GM21576 (cell line): ENCODE data around the gene TDP1.
"Not testable (repeated sequence)": the region's sequence is repeated elsewhere in the genome, so short reads cannot be mapped to it uniquely, and the experiment has no call there.

Source experiments
- ATAC-seq: cut with Tn5 transposase; IDR thresholded peaks from one replicate; pipeline ENCODE4 v1.9.1; 2021; ENCODE audit warnings: mild to moderate bottlenecking, moderate library complexity; ENCODE audit not compliant: unreplicated experiment

TDP1 gene

DNA sequence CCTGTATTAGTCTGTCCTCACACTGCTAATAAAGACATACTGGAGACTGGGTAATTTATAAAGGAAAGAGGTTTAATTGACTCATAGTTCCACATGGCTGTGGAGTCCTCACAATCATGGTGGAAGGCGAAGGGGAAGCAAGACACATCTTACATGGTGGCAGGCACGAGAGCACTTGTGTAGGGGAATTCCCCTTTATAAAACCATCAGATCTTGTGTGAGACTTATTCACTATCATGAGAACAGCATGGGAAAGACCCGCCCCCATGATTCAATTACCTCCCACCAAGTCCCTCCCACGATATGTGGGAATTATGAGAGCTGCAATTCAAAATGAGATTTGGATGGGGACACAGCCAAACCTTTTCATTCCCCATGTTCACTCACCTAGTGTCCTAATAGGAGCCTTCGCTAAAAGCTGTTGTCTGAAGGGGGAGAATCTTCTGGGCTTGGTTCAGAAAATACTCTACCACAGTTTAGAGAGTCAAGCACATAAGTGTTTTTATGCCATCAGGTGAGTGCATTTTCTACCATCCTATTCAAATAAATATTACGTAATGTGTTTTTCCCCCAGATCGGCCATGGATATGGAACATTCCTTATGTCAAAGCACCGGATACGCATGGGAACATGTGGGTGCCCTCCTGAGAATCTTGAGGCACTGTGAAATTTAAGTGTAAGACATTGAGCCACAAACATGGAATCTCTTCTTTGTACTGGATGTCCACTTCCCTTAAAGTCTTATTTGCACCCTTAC is 86.9 kb downstream of the TDP1 start:
- ATAC-seq, result no peak

- no peak for ATAC-seq
Observed at GRCh38 chr14:90045616-90046015, 89.9 kb downstream of the TDP1 start.

- no peak for ATAC-seq
Observed at GRCh38 chr14:90049390-90049789, 93.7 kb downstream of the TDP1 start.

DNA sequence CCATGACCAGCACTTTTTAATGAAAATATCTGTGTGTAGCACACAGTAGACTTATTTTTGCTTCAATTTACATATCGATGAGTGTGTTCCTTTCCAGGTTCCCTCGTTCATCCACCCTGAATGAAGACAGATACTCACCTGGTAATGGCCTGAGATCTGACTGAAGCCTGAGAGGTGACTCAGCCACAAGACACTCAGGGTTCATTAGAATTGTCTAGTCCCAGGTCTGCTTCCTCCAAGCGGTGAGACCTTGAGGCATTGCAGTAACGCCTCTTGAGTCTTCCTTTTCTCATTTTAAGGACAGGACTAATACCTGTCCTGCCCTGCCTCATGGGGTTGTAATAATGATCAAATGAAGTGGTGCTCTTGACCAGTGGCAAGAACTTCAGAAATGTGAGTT is 94.5 kb downstream of the TDP1 start:
- ATAC-seq, result no peak

GRCh38 chr14:90053044-90053443 is 97.3 kb downstream of the TDP1 start:
- no peak for ATAC-seq

- no peak for ATAC-seq
Observed at GRCh38 chr14:90054803-90055202, 99.1 kb downstream of the TDP1 start.

- ATAC-seq, result no peak
Observed at GRCh38 chr14:90056826-90057225, 101.1 kb downstream of the TDP1 start.

DNA sequence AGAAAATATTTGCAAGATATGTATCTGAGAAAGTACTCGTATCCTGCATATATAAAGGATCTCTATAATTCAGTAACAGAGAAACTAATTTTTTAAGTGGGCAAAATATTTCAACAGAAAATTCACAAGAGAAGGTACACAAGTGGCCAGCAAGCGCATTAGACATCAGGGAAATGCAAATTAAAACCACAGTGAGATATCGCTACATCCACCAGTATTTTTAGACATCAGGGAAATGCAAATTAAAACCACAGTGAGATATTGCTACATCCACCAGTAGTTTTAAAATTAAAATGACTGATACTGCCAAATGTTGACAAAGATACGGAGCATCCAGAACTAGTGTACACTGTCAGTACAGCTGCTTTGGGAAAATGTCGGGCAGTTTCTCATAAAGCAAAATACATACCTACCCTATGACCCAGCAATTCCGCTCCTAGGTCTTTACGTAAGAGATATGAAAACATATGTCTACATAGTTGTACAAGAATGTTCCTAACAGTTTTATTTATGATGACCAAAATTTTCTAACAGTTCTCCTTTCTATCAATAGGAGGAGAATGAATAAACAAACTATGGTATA is 103.2 kb downstream of the TDP1 start:
- no peak for ATAC-seq

DNA sequence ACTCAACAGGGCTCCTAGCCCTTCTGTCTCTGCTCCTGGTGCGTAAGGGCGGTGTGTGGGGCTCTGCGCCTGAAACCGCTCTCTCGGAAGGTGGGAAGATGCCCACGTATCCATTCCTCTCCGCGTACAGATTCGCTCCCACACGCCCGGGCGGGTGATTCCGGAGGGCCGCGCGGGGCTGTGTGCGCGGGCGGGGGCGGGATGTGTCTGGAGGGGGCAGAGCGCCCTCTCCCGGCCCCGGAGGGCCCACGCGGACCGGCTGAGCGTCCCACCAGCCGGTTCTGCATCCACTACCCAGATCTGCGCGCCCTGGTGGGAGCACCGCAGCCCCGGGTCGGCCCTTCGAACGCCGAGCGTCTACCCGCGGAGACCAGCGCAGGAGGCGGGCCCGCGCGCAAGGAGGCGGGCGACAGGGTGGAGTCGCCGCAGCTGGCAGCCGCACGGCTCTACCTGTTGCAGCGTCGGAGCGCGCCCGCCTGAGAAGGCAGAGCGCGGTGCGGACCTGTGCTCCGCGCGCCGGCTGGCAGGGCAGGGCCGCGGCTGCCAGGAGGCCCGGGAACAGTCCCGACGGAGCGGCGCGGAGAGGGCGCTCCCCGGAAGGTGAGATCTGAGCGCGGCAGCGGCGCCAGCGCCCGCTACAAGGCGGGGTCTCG is 104.7 kb downstream of the TDP1 start:
- ATAC-seq, result peak; percentile 61

DNA sequence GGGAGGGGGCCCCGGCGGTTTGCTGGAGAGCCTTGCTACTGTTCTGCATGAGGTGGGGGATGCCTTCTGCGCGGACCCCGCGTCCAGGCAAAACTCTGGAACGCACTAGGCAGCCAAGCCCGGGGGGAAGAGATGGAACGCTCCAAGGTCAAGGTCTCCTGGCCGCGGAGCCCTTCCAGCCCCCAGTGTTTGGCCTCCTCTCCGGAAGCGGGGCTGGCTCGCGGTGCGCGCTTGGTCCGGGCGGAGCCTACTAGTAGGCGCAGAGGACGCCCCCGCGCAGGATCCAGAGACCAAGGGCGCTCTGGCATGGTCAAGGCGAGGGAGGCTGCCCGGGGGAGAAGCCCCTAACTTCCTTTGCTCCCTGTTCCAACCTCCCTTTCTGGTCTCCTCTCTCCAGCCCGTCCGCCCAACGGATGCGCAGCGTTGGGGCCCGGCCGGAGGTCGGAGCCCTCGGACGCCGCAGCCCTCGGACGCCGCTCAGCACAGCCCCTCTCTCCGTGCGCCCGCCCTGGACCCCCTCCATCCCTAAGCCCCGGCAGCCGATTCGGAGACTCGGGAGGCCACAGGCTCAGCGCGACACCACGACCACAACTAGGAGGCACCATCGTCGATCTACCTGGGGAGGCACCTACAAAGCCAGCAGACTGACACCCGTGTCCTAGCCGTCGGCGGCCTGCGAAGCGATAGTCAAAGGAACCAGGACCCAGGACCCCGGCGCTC is 105.4 kb downstream of the TDP1 start:
- no peak for ATAC-seq

DNA sequence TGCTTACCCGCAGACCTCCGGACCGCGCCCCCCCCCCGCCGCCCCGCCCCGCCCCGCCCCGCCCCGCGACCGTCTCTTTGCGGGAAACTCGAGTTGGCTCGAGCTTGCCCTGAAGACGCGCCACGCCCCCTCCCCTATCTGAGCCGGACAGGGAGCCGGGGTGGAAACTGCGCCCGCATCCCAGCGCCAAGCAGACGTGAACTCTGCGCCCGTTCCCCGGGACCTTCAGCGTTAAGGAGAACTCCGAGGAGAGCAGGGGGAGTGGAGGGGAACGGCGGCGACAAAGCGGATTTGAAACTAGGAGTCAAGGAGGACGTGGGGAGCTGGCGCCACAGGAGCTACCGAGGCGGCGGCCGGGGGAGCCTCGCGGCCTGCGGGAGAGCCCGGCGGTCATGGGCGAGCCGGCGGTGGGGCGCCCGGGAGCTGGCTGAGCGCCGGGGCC is 106.0 kb downstream of the TDP1 start, which contains the start of gene KCNK13:
Gene KCNK13, plus strand, starts transcription at position 310 of the 442 bp plus-strand sequence. CDS start 212 bp downstream, outside the sequence.
- ATAC-seq, result no peak

GRCh38 chr14:90062127-90062794 is 106.5 kb downstream of the TDP1 start:
- ATAC-seq, result no peak

DNA sequence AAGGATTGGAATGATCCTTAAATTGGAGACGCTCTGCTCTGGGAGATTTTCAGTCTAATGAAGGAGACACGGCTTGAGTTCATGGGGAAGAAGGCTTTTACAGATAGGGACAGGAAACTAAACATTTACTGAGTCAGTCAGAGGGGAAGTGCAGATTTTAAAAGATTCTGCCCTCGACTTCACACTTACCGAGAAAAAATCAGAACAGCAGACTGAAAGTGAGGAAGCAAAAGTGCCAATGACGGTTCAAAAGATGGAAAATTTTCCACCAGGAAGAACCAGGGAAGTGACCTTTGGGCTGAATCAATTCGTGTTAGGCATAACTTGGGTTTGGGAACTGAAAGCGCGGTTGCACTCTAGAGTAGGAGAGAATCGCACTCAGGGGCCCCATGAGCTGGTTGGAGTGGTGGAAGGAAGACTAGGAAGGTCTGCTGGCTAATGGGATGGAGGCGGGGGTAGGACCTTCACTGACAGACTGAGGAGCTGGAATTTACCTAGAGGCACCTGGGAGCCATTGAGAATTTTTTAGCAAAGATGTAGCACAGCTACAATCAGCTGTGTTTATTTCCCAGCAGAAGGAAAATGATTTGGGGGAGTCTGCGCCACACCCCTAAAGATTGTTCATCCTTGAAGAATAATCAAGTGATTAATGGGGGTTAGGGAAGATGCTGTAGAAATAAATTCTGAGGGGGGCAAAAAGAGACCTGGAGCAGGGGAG is 107.3 kb downstream of the TDP1 start:
- no peak for ATAC-seq

DNA sequence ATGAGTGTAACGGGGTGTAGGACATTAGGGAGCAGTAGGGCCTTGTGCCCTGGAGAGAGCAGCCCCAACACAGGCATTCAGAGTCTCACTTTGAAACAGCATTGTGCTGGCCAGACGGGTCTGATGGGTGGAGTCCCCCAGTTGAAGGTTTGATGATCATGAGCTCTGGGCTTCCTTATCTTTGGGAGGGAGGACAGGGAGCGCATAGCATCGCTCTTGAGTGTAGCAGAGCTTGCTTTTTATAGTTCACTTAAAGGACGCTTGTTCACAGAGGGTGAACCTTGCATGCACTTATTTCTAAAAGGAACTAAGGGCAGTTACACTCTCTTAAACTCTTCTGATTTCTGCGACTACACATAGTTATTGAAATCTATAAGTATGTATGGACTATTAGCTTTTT is 116.6 kb downstream of the TDP1 start:
- no peak for ATAC-seq

- ATAC-seq, result no peak
Observed at GRCh38 chr14:90079576-90079975, 123.8 kb downstream of the TDP1 start.

- peak; percentile 59 for ATAC-seq
Observed at GRCh38 chr14:90087433-90087832, 131.7 kb downstream of the TDP1 start.

GRCh38 chr14:90088176-90088575 is 132.4 kb downstream of the TDP1 start:
- ATAC-seq, result no peak

DNA sequence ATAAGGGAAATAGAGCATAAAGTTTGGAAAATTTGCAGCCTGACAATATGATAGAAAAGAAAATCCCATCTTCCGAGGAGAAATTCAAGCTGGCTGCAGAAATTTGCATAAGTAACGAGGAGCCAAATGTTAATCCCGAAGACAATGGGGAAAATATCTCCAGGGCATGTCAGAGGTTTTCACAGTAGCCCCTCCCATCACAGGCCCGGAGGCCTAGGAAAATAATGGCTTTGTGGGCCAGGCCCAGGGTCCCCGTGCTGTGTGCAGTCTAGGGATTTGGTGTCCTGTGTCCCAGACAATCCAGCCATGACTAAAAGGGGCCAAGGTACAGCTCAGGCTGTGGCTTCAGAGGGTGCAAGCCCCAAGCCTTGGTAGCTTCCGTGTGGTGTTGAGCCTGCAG is 133.8 kb downstream of the TDP1 start:
- not testable (repeated sequence) for ATAC-seq

- ATAC-seq, result no peak
Observed at GRCh38 chr14:90091393-90091792, 135.7 kb downstream of the TDP1 start.

- no peak for ATAC-seq
Observed at GRCh38 chr14:90093942-90094595, 138.3 kb downstream of the TDP1 start.
